GM23338 (cell line): ENCODE measurements around the gene DNAI1.

Source experiments
- CREB1 ChIP-seq: fragments of 250-450 bp; sonication (Bioruptor Pico); IDR thresholded peaks from 2 replicates; pipeline ENCODE4 v1.5.0; 2020; ENCODE audit warnings: low read depth, mild to moderate bottlenecking, moderate library complexity
- EZH2 ChIP-seq: fragments of 200-600 bp; sonication (generic); IDR thresholded peaks from one replicate; pipeline ENCODE4 v1.8.0; 2017; ENCODE audit warnings: antibody characterized with exemption, mild to moderate bottlenecking, low read depth; ENCODE audit not compliant: unreplicated experiment
- NANOG ChIP-seq: IDR thresholded peaks from 2 replicates; pipeline ENCODE4 v1.6.1; 2016; ENCODE audit warnings: antibody characterized with exemption, borderline replicate concordance
- POLR2AphosphoS5 ChIP-seq: IDR thresholded peaks from 2 replicates; pipeline ENCODE4 v1.6.1; 2016; ENCODE audit warnings: antibody characterized with exemption, low read depth
- REST ChIP-seq: IDR thresholded peaks from one replicate; pipeline ENCODE4 v1.6.1; 2018; ENCODE audit warnings: antibody characterized with exemption; ENCODE audit not compliant: unreplicated experiment
- TF ChIP-seq, protein P1 (sequence below), 2 experiments: fragments of 200-600 bp in 1 of 2; sonication (generic) in 1 of 2; conservative IDR thresholded peaks; 2 replicates each; pipeline versions ENCODE4 v1.5.1 to v1.6.1; 2016 to 2017; ENCODE audit warnings: antibody characterized with exemption in 2 of 2, low read depth in 2 of 2, mild to moderate bottlenecking in 2 of 2, moderate library complexity in 1 of 2

- TF ChIP-seq, protein P1, sequence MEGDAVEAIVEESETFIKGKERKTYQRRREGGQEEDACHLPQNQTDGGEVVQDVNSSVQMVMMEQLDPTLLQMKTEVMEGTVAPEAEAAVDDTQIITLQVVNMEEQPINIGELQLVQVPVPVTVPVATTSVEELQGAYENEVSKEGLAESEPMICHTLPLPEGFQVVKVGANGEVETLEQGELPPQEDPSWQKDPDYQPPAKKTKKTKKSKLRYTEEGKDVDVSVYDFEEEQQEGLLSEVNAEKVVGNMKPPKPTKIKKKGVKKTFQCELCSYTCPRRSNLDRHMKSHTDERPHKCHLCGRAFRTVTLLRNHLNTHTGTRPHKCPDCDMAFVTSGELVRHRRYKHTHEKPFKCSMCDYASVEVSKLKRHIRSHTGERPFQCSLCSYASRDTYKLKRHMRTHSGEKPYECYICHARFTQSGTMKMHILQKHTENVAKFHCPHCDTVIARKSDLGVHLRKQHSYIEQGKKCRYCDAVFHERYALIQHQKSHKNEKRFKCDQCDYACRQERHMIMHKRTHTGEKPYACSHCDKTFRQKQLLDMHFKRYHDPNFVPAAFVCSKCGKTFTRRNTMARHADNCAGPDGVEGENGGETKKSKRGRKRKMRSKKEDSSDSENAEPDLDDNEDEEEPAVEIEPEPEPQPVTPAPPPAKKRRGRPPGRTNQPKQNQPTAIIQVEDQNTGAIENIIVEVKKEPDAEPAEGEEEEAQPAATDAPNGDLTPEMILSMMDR (conservative IDR thresholded peaks at IDR 0.05; ENCODE audit: low read depth in 2 of 2) = no peak
- TF ChIP-seq CREB1 (no peak), POLR2AphosphoS5 (no peak), REST (no peak), NANOG (no peak), EZH2 (no peak)
These were observed 67.4 kb downstream of the DNAI1 start for GRCh38 chr9:34526026-34526425.
